Activated CD4-positive, alpha-beta memory T cell treated with anti-CD3 and anti-CD28 coated beads, Interleukin-2, amount 10 ng/mL, durations not matched to agents 7 days and 5 days (primary cell): ENCODE measurements around the gene ENDOD1. TPM values are rescaled to one million over a fixed set of nuclear protein-coding genes. Genes with fewer than 3 reads are reported as not detected.
"Not testable (repeated sequence)": the region's sequence is repeated elsewhere in the genome, so short reads cannot be mapped to it uniquely, and the experiment has no call there.

Experiments
- CTCF ChIA-PET: fragments of 350-600 bp; sonication (Branson Sonifier 250); formaldehyde crosslinking; loops from one replicate; lab custom pipeline; 2021; ENCODE audit warnings: antibody characterized with exemption, inconsistent platforms; lab: Charles Lee
- POLR2A ChIA-PET: fragments of 350-600 bp; sonication (Branson Sonifier 250); formaldehyde crosslinking; loops from one replicate; lab custom pipeline; 2021; ENCODE audit warnings: antibody characterized with exemption; lab: Charles Lee
- DNase-seq: peaks from one replicate; pipeline ENCODE4 v3.0.0-alpha.2; 2020
- H3K27ac Mint-ChIP-seq: one replicate; pipeline ENCODE4 v1.8.0; 2021; ENCODE audit warnings: mild to moderate bottlenecking, mixed read lengths
- H3K27me3 Mint-ChIP-seq: one replicate; pipeline ENCODE4 v1.8.0; 2021; ENCODE audit warnings: mixed read lengths
- H3K36me3 Mint-ChIP-seq: one replicate; pipeline ENCODE4 v1.8.0; 2021; ENCODE audit warnings: low read depth, mixed read lengths
- H3K4me1 Mint-ChIP-seq: one replicate; pipeline ENCODE4 v1.8.0; 2021; ENCODE audit warnings: mixed read lengths
- H3K4me3 Mint-ChIP-seq: one replicate; pipeline ENCODE4 v1.8.0; 2021; ENCODE audit warnings: mild to moderate bottlenecking, mixed read lengths
- H3K9me3 Mint-ChIP-seq: one replicate; pipeline ENCODE4 v1.8.0; 2021; ENCODE audit warnings: mixed read lengths
- total RNA-seq, 2 experiments: library from RNA; stranded (reverse); gene quantifications; one replicate each; pipeline ENCODE4 v1.2.3, GENCODE V29; 2021

ENDOD1 gene
- total RNA-seq = 10 to 100 TPM; 20.6 to 22.2 TPM

- peak; percentile 88 for DNase-seq
- peaks cover 12% of the 10 kb centered on the region for H3K36me3 Mint-ChIP-seq
- H3K4me3 Mint-ChIP-seq = peak within 1 kb of the TSS; percentile 84
- CTCF ChIA-PET = interaction anchor here (1.0 to 9.4 kb wide), 9 partner anchors 9 to 467 kb away, joined by 3 to 167 read pairs (median 4); partner anchors contain the start of genes SESN3 and SRSF8
- H3K27me3 Mint-ChIP-seq = no peaks in the 10 kb centered on the region
- H3K4me1 Mint-ChIP-seq = peaks cover 67% of the 10 kb centered on the region
- H3K9me3 Mint-ChIP-seq = no peaks in the 10 kb centered on the region
- peak within 1 kb of the TSS; percentile 93 for H3K27ac Mint-ChIP-seq
- POLR2A ChIA-PET = interaction anchor here (0.6 to 7.6 kb wide), 17 partner anchors 9 to 1299 kb away, joined by 3 to 253 read pairs (median 11); partner anchors contain the start of genes CCDC82, CEP57, CWC15 and FAM76B
Measured at GRCh38 chr11:95089620-95090542, at the start of gene ENDOD1. Gene ENDOD1 (plus strand): TSS chr11:95089846. CDS start chr11:95089928, 82 bp downstream.

GRCh38 chr11:95042239-95042638 lies 47.4 kb upstream of the ENDOD1 start:
- no peak overlapping the region for H3K27ac Mint-ChIP-seq
- H3K4me3 Mint-ChIP-seq = no peak overlapping the region

GRCh38 chr11:95042906-95043305 lies 46.7 kb upstream of the ENDOD1 start:
- Mint-ChIP-seq H3K4me1 (peaks cover 9% of the 10 kb centered on the region), H3K27ac (no peak overlapping the region), H3K36me3 (no peaks in the 10 kb centered on the region), H3K9me3 (no peaks in the 10 kb centered on the region), H3K4me3 (no peak overlapping the region), H3K27me3 (peaks cover 23% of the 10 kb centered on the region)
- no peak for DNase-seq
- CTCF ChIA-PET = no interaction called here
- POLR2A ChIA-PET = no interaction called here

More at GRCh38 chr11:95042239-95042638, 47.4 kb upstream of the ENDOD1 start:
- H3K27me3 Mint-ChIP-seq = peaks cover 23% of the 10 kb centered on the region
- H3K9me3 Mint-ChIP-seq = no peaks in the 10 kb centered on the region
- no peaks in the 10 kb centered on the region for H3K36me3 Mint-ChIP-seq
- H3K4me1 Mint-ChIP-seq = peaks cover 9% of the 10 kb centered on the region
- CTCF ChIA-PET = no interaction called here
- no peak for DNase-seq
- POLR2A ChIA-PET = no interaction called here

- Mint-ChIP-seq H3K27ac (no peak overlapping the region), H3K4me1 (peaks cover 7% of the 10 kb centered on the region), H3K36me3 (no peaks in the 10 kb centered on the region), H3K27me3 (peaks cover 20% of the 10 kb centered on the region), H3K9me3 (no peaks in the 10 kb centered on the region), H3K4me3 (no peak overlapping the region)
- DNase-seq = no peak
- CTCF ChIA-PET = no interaction called here
- POLR2A ChIA-PET = no interaction called here
Measured at GRCh38 chr11:95044010-95044409, 45.6 kb upstream of the ENDOD1 start.

GRCh38 chr11:95045812-95046211 lies 43.8 kb upstream of the ENDOD1 start:
- Mint-ChIP-seq H3K4me1 (peaks cover 7% of the 10 kb centered on the region), H3K9me3 (no peaks in the 10 kb centered on the region), H3K36me3 (no peaks in the 10 kb centered on the region), H3K27me3 (peaks cover 20% of the 10 kb centered on the region), H3K27ac (no peak overlapping the region), H3K4me3 (no peak overlapping the region)
- ChIA-PET POLR2A (no interaction called here), CTCF (no interaction called here)
- DNase-seq = no peak

- DNase-seq, H3K36me3 Mint-ChIP-seq, CTCF ChIA-PET, POLR2A ChIA-PET, H3K4me1 Mint-ChIP-seq, H3K4me3 Mint-ChIP-seq, H3K9me3 Mint-ChIP-seq, H3K27ac Mint-ChIP-seq: not testable (repeated sequence)
- H3K27me3 Mint-ChIP-seq = peaks cover 20% of the 10 kb centered on the region
Measured at GRCh38 chr11:95049122-95049521, 40.5 kb upstream of the ENDOD1 start, which contains the start of gene KDM4F. Gene KDM4F (plus strand): TSS chr11:95049422.

GRCh38 chr11:95050595-95051202 lies 38.9 kb upstream of the ENDOD1 start:
- DNase-seq = no peak
- POLR2A ChIA-PET = no interaction called here
- no peak overlapping the region for H3K4me3 Mint-ChIP-seq
- H3K27ac Mint-ChIP-seq = no peak overlapping the region
- peaks cover 24% of the 10 kb centered on the region for H3K27me3 Mint-ChIP-seq
- CTCF ChIA-PET = no interaction called here
- no peaks in the 10 kb centered on the region for H3K4me1 Mint-ChIP-seq
- no peaks in the 10 kb centered on the region for H3K36me3 Mint-ChIP-seq
- no peaks in the 10 kb centered on the region for H3K9me3 Mint-ChIP-seq

GRCh38 chr11:95054356-95054755 lies 35.3 kb upstream of the ENDOD1 start:
- Mint-ChIP-seq H3K4me1 (no peaks in the 10 kb centered on the region), H3K27ac (no peak overlapping the region), H3K9me3 (no peaks in the 10 kb centered on the region), H3K4me3 (no peak overlapping the region), H3K27me3 (peaks cover 19% of the 10 kb centered on the region), H3K36me3 (no peaks in the 10 kb centered on the region)
- DNase-seq = no peak
- POLR2A ChIA-PET = no interaction called here
- CTCF ChIA-PET = interaction anchor here (1.5 kb wide), 1 partner anchor 13 kb away, joined by 5 read pairs; the partner anchor contains the start of gene SRSF8

- POLR2A ChIA-PET = interaction anchor here (4.6 kb wide), 1 partner anchor 12 kb away, joined by 22 read pairs; the partner anchor contains the start of gene SRSF8
- DNase-seq = no peak
- Mint-ChIP-seq H3K4me3 (no peak overlapping the region), H3K4me1 (no peaks in the 10 kb centered on the region), H3K27ac (no peak overlapping the region), H3K36me3 (no peaks in the 10 kb centered on the region), H3K27me3 (peaks cover 19% of the 10 kb centered on the region), H3K9me3 (no peaks in the 10 kb centered on the region)
- CTCF ChIA-PET = interaction anchor here (1.5 kb wide), 1 partner anchor 12 kb away, joined by 5 read pairs; the partner anchor contains the start of gene SRSF8
Measured at GRCh38 chr11:95055283-95055897, 34.3 kb upstream of the ENDOD1 start.

- Mint-ChIP-seq H3K27ac (no peak overlapping the region), H3K4me1 (no peaks in the 10 kb centered on the region), H3K9me3 (no peaks in the 10 kb centered on the region), H3K27me3 (peaks cover 27% of the 10 kb centered on the region), H3K4me3 (no peak overlapping the region), H3K36me3 (no peaks in the 10 kb centered on the region)
- POLR2A ChIA-PET = interaction anchor here (4.6 kb wide), 1 partner anchor 10 kb away, joined by 22 read pairs; the partner anchor contains the start of gene SRSF8
- CTCF ChIA-PET = interaction anchor here (2.1 kb wide), 1 partner anchor 9 kb away, joined by 7 read pairs; the partner anchor contains the start of gene SRSF8
- DNase-seq = no peak
Measured at GRCh38 chr11:95057959-95058358, 31.7 kb upstream of the ENDOD1 start.

- Mint-ChIP-seq H3K36me3 (no peaks in the 10 kb centered on the region), H3K9me3 (no peaks in the 10 kb centered on the region), H3K27me3 (peaks cover 26% of the 10 kb centered on the region), H3K4me3 (no peak overlapping the region), H3K4me1 (no peaks in the 10 kb centered on the region), H3K27ac (no peak overlapping the region)
- ChIA-PET CTCF (no interaction called here), POLR2A (interaction anchor here (4.6 kb wide), 1 partner anchor 9 kb away, joined by 22 read pairs; the partner anchor contains the start of gene SRSF8)
- DNase-seq = no peak
Measured at GRCh38 chr11:95058621-95059020, 31.0 kb upstream of the ENDOD1 start.

- DNase-seq = no peak
- POLR2A ChIA-PET = interaction anchor here (4.6 kb wide), 1 partner anchor 9 kb away, joined by 22 read pairs; the partner anchor contains the start of gene SRSF8
- CTCF ChIA-PET = no interaction called here
- peaks cover 22% of the 10 kb centered on the region for H3K27me3 Mint-ChIP-seq
- H3K4me1 Mint-ChIP-seq = no peaks in the 10 kb centered on the region
- no peak overlapping the region for H3K27ac Mint-ChIP-seq
- H3K4me3 Mint-ChIP-seq = no peak overlapping the region
- no peaks in the 10 kb centered on the region for H3K36me3 Mint-ChIP-seq
- H3K9me3 Mint-ChIP-seq = no peaks in the 10 kb centered on the region
Measured at GRCh38 chr11:95059046-95059445, 30.6 kb upstream of the ENDOD1 start.
